T-helper 1 cell treated with Interleukin-12 subunit alpha and Interleukin-12 subunit beta and Interleukin-4 antibody, amounts not matched to agents 30 μg/mL and 1 μg/mL, for 36 hours (primary cell): Measurements from ENCODE around the gene TMEM239.
"Not testable (repeated sequence)": the region's sequence is repeated elsewhere in the genome, so short reads cannot be mapped to it uniquely, and the experiment has no call there.

Experiments used
- H3K27ac Mint-ChIP-seq: one replicate; pipeline ENCODE4 v1.8.0; 2021; ENCODE audit warnings: mild to moderate bottlenecking, mixed read lengths
- H3K27me3 Mint-ChIP-seq: one replicate; pipeline ENCODE4 v1.8.0; 2021; ENCODE audit warnings: low read depth, mixed read lengths
- H3K36me3 Mint-ChIP-seq: one replicate; pipeline ENCODE4 v1.8.0; 2021; ENCODE audit warnings: low read depth, mixed read lengths
- H3K4me1 Mint-ChIP-seq: one replicate; pipeline ENCODE4 v1.8.0; 2021; ENCODE audit warnings: low read depth, mixed read lengths
- H3K4me3 Mint-ChIP-seq: one replicate; pipeline ENCODE4 v1.8.0; 2021; ENCODE audit warnings: mild to moderate bottlenecking, moderate library complexity, mixed read lengths
- H3K9me3 Mint-ChIP-seq: one replicate; pipeline ENCODE4 v1.8.0; 2021; ENCODE audit warnings: mixed read lengths

Gene TMEM239

GRCh38 chr20:2825761-2826160 is 9.6 kb downstream of the TMEM239 start:
- Mint-ChIP-seq H3K4me3 (peak overlapping the region; percentile 50), H3K36me3 (peaks cover 2% of the 10 kb centered on the region), H3K4me1 (peaks cover 25% of the 10 kb centered on the region), H3K9me3 (no peaks in the 10 kb centered on the region), H3K27ac (peak overlapping the region; percentile 27), H3K27me3 (peaks cover 52% of the 10 kb centered on the region)

GRCh38 chr20:2826655-2827054 is 10.5 kb downstream of the TMEM239 start:
- H3K4me3 Mint-ChIP-seq, result no peak overlapping the region
- H3K36me3 Mint-ChIP-seq, result peaks cover 2% of the 10 kb centered on the region
- peak overlapping the region; percentile 26 for H3K27ac Mint-ChIP-seq
- no peaks in the 10 kb centered on the region for H3K9me3 Mint-ChIP-seq
- peaks cover 47% of the 10 kb centered on the region for H3K27me3 Mint-ChIP-seq
- peaks cover 22% of the 10 kb centered on the region for H3K4me1 Mint-ChIP-seq

DNA sequence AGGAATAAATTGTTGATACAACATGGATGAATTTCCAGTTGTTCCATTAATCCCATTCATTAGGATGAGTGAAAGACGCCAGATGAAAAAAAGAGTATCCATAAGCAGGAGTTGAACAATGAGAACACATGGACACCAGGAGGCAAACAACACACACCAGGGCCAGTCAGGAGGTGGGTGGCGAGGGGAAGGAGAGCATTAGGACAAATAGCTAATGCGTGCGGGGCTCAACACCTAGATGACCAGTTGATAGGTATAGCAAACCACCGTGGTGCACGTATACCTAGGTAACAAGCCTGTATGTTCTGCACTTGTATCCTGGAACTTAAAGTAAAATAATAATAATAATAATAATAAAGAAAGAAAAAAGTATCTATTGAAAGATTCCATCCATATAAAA is 13.2 kb downstream of the TMEM239 start:
- H3K36me3 Mint-ChIP-seq, result peaks cover 2% of the 10 kb centered on the region
- no peaks in the 10 kb centered on the region for H3K9me3 Mint-ChIP-seq
- H3K27me3 Mint-ChIP-seq, result peaks cover 44% of the 10 kb centered on the region
- H3K4me1 Mint-ChIP-seq, result peaks cover 16% of the 10 kb centered on the region
- no peak overlapping the region for H3K4me3 Mint-ChIP-seq
- no peak overlapping the region for H3K27ac Mint-ChIP-seq

- H3K27me3 Mint-ChIP-seq, result peaks cover 40% of the 10 kb centered on the region
- H3K9me3 Mint-ChIP-seq, H3K36me3 Mint-ChIP-seq, H3K27ac Mint-ChIP-seq, H3K4me3 Mint-ChIP-seq: not testable (repeated sequence)
- peaks cover 10% of the 10 kb centered on the region for H3K4me1 Mint-ChIP-seq
Observed at GRCh38 chr20:2831206-2831605, 15.0 kb downstream of the TMEM239 start.

GRCh38 chr20:2833761-2834160 is 17.6 kb downstream of the TMEM239 start:
- Mint-ChIP-seq H3K27me3 (peaks cover 16% of the 10 kb centered on the region), H3K4me3 (no peak overlapping the region), H3K36me3 (peaks cover 19% of the 10 kb centered on the region), H3K9me3 (no peaks in the 10 kb centered on the region), H3K27ac (no peak overlapping the region), H3K4me1 (no peaks in the 10 kb centered on the region)

DNA sequence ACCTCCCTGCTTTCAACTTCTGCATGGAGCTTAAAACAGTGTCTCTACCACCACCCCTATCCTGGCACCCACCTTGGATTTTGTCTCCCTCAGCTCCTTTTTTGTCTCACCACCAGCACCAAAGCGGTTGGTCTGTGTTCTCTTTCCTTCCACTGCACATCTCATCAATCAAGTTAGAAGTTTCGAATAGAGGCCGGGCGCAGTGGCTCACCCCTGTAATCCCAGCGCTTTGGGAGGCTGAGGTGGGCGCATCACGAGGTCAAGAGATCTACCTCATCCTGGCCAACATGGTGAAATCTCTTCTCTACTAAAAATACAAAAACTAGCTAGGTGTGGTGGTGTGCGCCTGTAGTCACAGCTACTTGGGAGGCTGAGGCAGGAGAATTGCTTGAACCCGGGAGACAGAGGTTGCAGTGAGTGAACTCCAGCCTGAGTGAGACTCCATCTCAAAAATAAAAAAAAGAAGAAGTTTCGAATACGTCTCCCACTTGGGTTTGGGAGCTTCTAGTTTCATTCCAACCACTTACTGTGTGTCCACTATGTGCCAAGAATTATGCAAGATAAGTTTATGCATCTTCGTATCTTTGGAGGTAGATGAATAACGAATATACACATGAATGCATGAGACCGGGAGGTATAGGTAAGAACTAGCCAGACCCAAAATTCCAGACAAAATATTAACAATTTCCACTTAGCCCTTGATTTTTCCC is 18.4 kb downstream of the TMEM239 start:
- no peak overlapping the region for H3K27ac Mint-ChIP-seq
- H3K27me3 Mint-ChIP-seq, result peaks cover 8% of the 10 kb centered on the region
- H3K9me3 Mint-ChIP-seq, result no peaks in the 10 kb centered on the region
- H3K4me1 Mint-ChIP-seq, result peaks cover 5% of the 10 kb centered on the region
- H3K36me3 Mint-ChIP-seq, result peaks cover 21% of the 10 kb centered on the region
- no peak overlapping the region for H3K4me3 Mint-ChIP-seq

- peaks cover 21% of the 10 kb centered on the region for H3K36me3 Mint-ChIP-seq
Observed at GRCh38 chr20:2835331-2835796, 19.2 kb downstream of the TMEM239 start.

DNA sequence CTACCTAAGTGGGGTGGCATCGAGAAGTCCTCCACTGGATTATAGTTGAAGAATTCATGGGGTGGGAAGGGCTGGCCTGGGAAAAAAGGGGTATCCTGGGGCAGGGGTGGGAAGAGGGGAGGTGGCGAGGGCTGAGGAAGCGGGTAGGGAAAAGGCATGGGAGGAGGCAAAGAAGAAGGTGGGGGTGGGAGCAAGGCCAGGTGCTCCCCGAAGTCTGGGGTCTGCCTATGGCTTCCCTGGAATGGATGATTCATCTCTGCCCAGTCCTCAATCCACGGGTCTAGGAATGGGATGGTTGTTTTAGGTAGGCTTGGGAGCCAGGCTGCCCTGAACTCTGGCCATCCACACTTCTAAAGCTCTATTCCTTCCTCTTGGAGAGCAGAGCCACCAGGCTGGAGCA is 19.9 kb downstream of the TMEM239 start:
- Mint-ChIP-seq H3K36me3 (peaks cover 21% of the 10 kb centered on the region), H3K27ac (no peak overlapping the region), H3K27me3 (peaks cover 3% of the 10 kb centered on the region), H3K4me1 (peaks cover 5% of the 10 kb centered on the region), H3K9me3 (no peaks in the 10 kb centered on the region), H3K4me3 (no peak overlapping the region)

More at GRCh38 chr20:2835331-2835796, 19.2 kb downstream of the TMEM239 start:
- Mint-ChIP-seq H3K4me1 (peaks cover 5% of the 10 kb centered on the region), H3K27me3 (peaks cover 3% of the 10 kb centered on the region), H3K27ac (no peak overlapping the region), H3K4me3 (no peak overlapping the region), H3K9me3 (no peaks in the 10 kb centered on the region)

DNA sequence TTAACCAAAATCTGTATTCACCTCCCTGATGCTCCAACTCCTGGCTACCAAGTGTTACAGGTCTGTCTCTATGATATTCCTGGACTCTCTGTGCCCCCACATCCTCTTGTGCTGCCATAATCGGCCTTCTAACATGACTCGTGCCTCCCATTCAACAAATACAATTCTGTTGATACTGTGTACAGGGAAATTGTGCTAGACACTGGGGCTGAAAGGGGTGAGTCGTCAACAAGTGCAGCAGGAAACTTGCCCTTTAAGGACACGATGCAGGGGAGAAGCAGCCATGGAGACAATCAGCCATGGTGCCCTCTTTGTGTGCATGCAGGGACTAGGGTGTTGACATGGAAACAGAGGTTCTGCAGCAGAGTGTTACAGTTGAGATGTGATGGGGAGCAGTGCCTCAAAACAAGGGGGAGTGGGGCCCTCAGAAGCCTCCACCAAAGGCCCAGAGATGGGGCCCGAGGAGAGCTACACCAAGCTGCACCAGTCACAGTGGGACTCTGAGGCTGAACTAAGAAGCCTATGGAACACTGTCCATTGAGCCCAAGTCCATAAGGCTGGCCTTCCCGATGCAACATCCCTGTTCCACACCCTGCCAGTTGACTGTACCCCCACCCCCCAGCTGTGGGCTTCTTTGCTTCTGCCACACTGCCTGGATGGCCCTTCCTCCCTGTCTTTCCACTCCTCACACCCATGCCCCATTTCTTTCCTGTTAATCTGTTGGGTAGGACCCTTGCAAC is 21.2 kb downstream of the TMEM239 start:
- Mint-ChIP-seq H3K9me3 (no peaks in the 10 kb centered on the region), H3K36me3 (peaks cover 21% of the 10 kb centered on the region), H3K4me3 (no peak overlapping the region), H3K27me3 (peaks cover 3% of the 10 kb centered on the region), H3K27ac (no peak overlapping the region), H3K4me1 (peaks cover 8% of the 10 kb centered on the region)

- Mint-ChIP-seq H3K27ac (peak overlapping the region; percentile 58), H3K9me3 (no peaks in the 10 kb centered on the region), H3K27me3 (peaks cover 1% of the 10 kb centered on the region), H3K36me3 (peaks cover 21% of the 10 kb centered on the region), H3K4me3 (no peak overlapping the region), H3K4me1 (peaks cover 8% of the 10 kb centered on the region)
Observed at GRCh38 chr20:2838170-2838797, 22.1 kb downstream of the TMEM239 start.

DNA sequence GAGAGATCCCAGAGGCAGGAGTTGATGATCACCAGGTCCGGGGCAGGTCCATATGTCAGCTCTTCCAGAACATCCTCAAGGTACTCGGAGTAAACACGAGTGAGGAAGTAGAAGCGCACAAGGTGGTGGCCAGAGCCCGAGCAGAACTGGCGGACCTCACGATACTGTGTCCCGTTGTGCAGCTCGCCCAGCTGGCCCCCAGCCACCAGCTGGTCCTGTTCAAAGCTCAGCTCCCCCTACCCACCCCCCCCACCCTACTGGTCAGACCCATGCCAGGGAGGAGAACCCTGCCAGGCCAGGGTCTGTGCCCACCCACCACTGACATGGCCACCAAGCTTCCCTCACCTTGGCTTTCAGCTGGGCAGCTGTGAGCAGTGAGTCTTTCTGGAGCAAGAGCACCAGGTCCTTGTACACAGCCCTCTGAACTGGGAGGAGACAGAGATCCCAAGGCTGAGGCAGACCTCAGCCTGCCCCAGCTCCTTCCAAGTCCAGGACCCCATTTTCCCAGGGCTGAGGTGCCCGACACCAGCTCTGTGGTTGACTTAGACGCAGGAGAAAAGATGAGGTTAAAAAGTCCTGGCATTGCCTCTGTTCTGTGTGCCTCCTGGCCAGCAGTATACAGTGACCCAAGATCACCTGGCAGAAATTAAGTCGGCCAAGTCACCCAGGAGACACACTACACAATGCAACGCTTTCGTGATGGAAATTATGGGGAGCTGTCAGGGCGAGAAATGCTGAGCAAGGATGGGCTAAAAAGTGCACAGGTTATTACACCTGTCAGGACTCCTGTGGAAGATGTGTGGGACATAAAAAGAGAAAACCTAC is 22.9 kb downstream of the TMEM239 start:
- Mint-ChIP-seq H3K36me3 (peaks cover 21% of the 10 kb centered on the region), H3K27ac (peak overlapping the region; percentile 73), H3K4me1 (peaks cover 8% of the 10 kb centered on the region), H3K27me3 (no peaks in the 10 kb centered on the region), H3K9me3 (no peaks in the 10 kb centered on the region), H3K4me3 (peak overlapping the region; percentile 83)

DNA sequence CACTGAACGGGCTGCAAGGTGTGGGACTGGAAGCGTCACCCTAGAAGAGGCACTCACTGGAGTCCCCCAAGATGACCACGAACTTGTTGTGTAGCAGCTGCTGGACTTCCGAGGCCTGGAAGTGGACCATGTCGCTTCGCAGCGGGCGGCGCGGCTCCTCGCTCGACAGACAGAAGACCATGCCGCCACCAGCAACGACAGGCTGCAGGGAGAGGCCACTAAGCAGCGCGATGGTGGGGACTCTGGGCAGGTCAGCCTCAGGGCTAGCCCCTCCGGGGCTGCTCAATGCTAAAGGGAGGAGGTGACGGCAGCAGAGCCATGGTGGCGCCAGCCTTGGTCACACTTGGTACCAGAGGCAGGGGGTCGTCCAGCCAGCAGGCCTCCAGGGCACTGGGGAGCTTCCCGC is 23.6 kb downstream of the TMEM239 start:
- H3K27ac Mint-ChIP-seq, result peak overlapping the region; percentile 73
- H3K36me3 Mint-ChIP-seq, result peaks cover 21% of the 10 kb centered on the region
- H3K27me3 Mint-ChIP-seq, result no peaks in the 10 kb centered on the region
- H3K4me1 Mint-ChIP-seq, result peaks cover 8% of the 10 kb centered on the region
- H3K9me3 Mint-ChIP-seq, result no peaks in the 10 kb centered on the region
- H3K4me3 Mint-ChIP-seq, result peak overlapping the region; percentile 83

DNA sequence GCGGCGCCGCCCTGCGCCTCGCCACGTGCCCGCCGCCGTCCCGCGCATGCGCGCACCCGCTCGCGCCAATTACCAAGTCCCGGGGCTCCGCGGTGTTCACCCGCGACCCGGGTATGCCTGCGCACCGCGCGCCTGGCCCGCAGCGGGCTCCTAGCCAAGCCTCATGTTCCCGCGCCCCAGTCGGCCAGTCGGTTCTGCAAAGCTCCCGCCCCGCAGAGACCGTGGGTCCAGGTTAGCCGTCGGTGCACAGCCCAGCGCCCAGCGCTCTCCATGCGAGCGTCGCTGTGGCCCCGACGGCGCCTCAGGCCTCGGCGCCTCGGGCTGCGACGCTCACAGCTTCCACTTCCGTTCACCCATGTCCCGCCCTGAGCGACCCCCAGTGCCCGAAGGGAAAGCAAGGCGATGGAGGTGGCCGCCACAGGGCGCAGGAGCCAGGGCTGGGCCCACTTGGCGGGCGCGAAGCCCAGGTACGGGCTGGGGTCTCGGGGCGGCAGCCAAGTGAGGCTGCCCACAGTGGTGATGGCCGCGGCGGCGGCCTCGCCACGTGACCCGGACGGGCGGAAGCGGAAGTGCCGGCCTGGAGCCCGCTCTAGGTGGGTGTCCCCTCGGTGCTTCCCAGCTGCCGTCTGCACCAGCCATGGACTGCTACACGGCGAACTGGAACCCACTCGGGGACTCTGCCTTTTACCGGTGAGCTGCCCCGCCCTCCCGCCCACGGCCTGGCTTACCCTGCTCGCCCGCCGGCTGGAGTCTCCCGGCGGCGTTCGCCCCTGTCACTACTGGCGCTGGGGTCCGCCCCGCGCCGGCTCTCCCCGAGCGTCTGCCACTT is 24.2 kb downstream of the TMEM239 start, which contains the start of the genes PCED1A and VPS16:
Gene PCED1A (minus strand): TSS at position 518 of the 829 bp plus-strand sequence. CDS start 743 bp downstream, outside the sequence.
Gene VPS16 (plus strand): TSS at position 608 of the 829 bp plus-strand sequence. CDS start 30 bp downstream, at position 638.
- Mint-ChIP-seq H3K27me3 (no peaks in the 10 kb centered on the region), H3K4me3 (peak within 1 kb of the TSS; percentile 88), H3K36me3 (peaks cover 16% of the 10 kb centered on the region), H3K9me3 (no peaks in the 10 kb centered on the region), H3K27ac (peak within 1 kb of the TSS; percentile 78), H3K4me1 (peaks cover 10% of the 10 kb centered on the region)
